GM23248 (cell line): ENCODE data around the gene PTPRD. TPM values are rescaled to one million over a fixed set of nuclear protein-coding genes. Genes with fewer than 3 reads are reported as not detected.

Experiments used
- DNase-seq: peaks from one replicate; pipeline ENCODE4 v3.0.0-alpha.2; 2015
- H2AFZ ChIP-seq: fragments of 200-600 bp; sonication (generic); 2 replicates; pipeline ENCODE4 v1.6.1; 2016; ENCODE audit warnings: antibody characterized with exemption
- H3F3A ChIP-seq: fragments of 200-600 bp; sonication (generic); 2 replicates; pipeline ENCODE4 v1.6.1; 2016; ENCODE audit warnings: mild to moderate bottlenecking, antibody characterized with exemption, mixed run types; ENCODE audit not compliant: insufficient read depth
- H3K27ac ChIP-seq: fragments of 200-600 bp; sonication (generic); 2 replicates; pipeline ENCODE4 v1.5.1; 2016; ENCODE audit warnings: mild to moderate bottlenecking
- H3K27me3 ChIP-seq: fragments of 200-600 bp; sonication (generic); replicated peaks from 2 replicates; pipeline ENCODE4 v1.6.1; 2016; ENCODE audit warnings: mild to moderate bottlenecking; ENCODE audit not compliant: insufficient read depth
- H3K36me3 ChIP-seq: fragments of 200-600 bp; sonication (generic); 2 replicates; pipeline ENCODE4 v1.6.1; 2016; ENCODE audit warnings: low read depth, mild to moderate bottlenecking
- H3K4me1 ChIP-seq: fragments of 200-600 bp; sonication (generic); 2 replicates; pipeline ENCODE4 v1.6.1; 2016; ENCODE audit warnings: mild to moderate bottlenecking; ENCODE audit not compliant: insufficient read depth
- H3K4me2 ChIP-seq: fragments of 200-600 bp; sonication (generic); one replicate; pipeline ENCODE4 v1.6.1; 2016; ENCODE audit warnings: mild to moderate bottlenecking; ENCODE audit not compliant: unreplicated experiment
- H3K4me3 ChIP-seq: fragments of 200-600 bp; sonication (generic); 2 replicates; pipeline ENCODE4 v1.5.1; 2016; ENCODE audit warnings: mild to moderate bottlenecking
- H3K79me2 ChIP-seq: fragments of 200-600 bp; sonication (generic); 2 replicates; pipeline ENCODE4 v1.6.1; 2016; ENCODE audit warnings: mild to moderate bottlenecking; ENCODE audit not compliant: insufficient read depth
- H3K9ac ChIP-seq: fragments of 200-600 bp; sonication (generic); 2 replicates; pipeline ENCODE4 v1.6.1; 2016; ENCODE audit warnings: mild to moderate bottlenecking
- H3K9me2 ChIP-seq: fragments of 200-600 bp; sonication (generic); 2 replicates; pipeline ENCODE4 v1.6.1; 2016; ENCODE audit warnings: mixed run types, mild to moderate bottlenecking, moderate library complexity; ENCODE audit not compliant: insufficient read depth
- H3K9me3 ChIP-seq: fragments of 200-600 bp; sonication (generic); one replicate; pipeline ENCODE4 v1.6.1; 2017; ENCODE audit warnings: low read depth
- H4K20me1 ChIP-seq: fragments of 200-600 bp; sonication (generic); 2 replicates; pipeline ENCODE4 v1.6.0; 2016; ENCODE audit not compliant: insufficient read depth
- EZH2 ChIP-seq: fragments of 200-600 bp; sonication (generic); IDR thresholded peaks from 2 replicates; pipeline ENCODE4 v1.6.1; 2018; ENCODE audit warnings: antibody characterized with exemption, mild to moderate bottlenecking; ENCODE audit not compliant: insufficient read depth, poor library complexity, severe bottlenecking
- EZH2phosphoT487 ChIP-seq: fragments of 200-600 bp; sonication (generic); IDR thresholded peaks from 2 replicates; pipeline ENCODE4 v1.6.1; 2018; ENCODE audit warnings: antibody characterized with exemption, moderate library complexity, mild to moderate bottlenecking, low read depth; ENCODE audit not compliant: insufficient read depth
- WGBS, 2 experiments: methylation state at CpG; one replicate each; pipeline ENCODE4 v1.1.6; 2015 to 2017; ENCODE audit warnings: low lambda C conversion rate in 2 of 2, low coverage in 1 of 2; ENCODE audit errors: missing lambda C conversion rate in 2 of 2; 5-methylcytosine and 5-hydroxymethylcytosine counted together
- in situ Hi-C: fragments of 300-500 bp; cut with MboI; formaldehyde crosslinking; loops from 2 replicates; pipeline ENCODE4 v1.15.0; 2020
- polyA plus RNA-seq: library from polyadenylated mRNA; unstranded; fragments of >200 nt; fragmentation: Nextera tagmentation; extraction: Ambion mirVana; gene quantifications from 2 replicates; pipeline ENCODE4 v1.2.1, GENCODE V29; 2016
- total RNA-seq: library from RNA; depleted of rRNA; stranded (reverse); fragments of >200 nt; shearing (Covaris generic); gene quantifications from 2 replicates; pipeline ENCODE4 v1.2.3, GENCODE V29; 2014

Gene PTPRD
- total and polyA plus RNA-seq, 2 experiments from 2014 or later = 0.05 TPM; not detected in 1

DNA sequence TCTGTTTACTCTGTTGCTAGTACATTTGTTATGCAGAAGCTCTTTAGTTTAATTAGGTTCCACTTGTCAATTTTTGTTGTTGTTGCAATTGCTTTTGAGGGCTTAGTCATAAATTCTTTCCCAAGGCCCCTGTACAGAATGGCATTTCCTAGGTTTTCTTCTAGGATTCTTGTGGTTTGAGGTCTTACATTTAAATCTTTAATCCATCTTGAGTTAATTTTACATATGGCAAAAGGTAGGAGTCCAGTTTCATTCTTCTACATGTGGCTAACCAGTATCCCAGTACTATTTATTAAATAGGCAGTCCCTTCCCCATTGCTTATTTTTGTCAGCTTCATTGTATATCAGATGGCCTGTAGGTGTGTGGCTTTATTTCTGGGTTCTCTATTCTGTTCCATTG is 792.4 kb downstream of the PTPRD start:
- TF ChIP-seq EZH2phosphoT487 (no peak), EZH2 (no peak)
- Histone ChIP-seq H2AFZ (no peak overlapping the region), H3K9me2 (no peaks in the 10 kb centered on the region), H3K4me2 (no peak overlapping the region), H3K4me1 (no peaks in the 10 kb centered on the region), H3K27me3 (no peaks in the 10 kb centered on the region), H3K27ac (no peak overlapping the region), H3K9me3 (no peaks in the 10 kb centered on the region), H3K9ac (no peak overlapping the region), H3K36me3 (no peaks in the 10 kb centered on the region), H3K4me3 (no peak overlapping the region), H3K79me2 (no peaks in the 10 kb centered on the region), H3F3A (no peaks in the 10 kb centered on the region), H4K20me1 (no peaks in the 10 kb centered on the region)
- DNase-seq = no peak
- in situ Hi-C loops = no loop called here

DNA sequence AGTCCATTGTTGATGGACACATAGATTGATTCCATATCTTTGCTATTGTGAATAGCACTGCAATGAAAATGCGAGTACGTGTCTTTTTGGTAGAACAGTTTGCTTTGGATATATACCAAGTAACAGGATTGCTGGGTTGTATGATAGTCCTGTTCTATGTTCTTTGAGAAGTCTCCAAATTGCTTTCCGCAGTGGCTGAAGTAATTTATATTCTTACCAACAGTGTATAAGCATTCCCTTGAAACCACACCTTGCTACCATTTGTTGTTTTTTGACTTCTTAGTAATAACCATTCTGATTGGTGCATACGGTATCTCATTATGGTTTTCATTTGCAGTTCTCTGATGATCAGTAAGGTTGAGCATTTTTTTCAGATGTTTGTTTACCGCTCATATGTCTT is 792.9 kb downstream of the PTPRD start:
- H3K4me2 ChIP-seq = no peak overlapping the region
- WGBS, 2 experiments = 53 to 66% methylated on average over 5 of the region's 5 CpGs
- H3F3A ChIP-seq = no peaks in the 10 kb centered on the region
- no peaks in the 10 kb centered on the region for H3K27me3 ChIP-seq
- H3K9me2 ChIP-seq = no peaks in the 10 kb centered on the region
- H3K4me3 ChIP-seq = no peak overlapping the region
- H2AFZ ChIP-seq = no peak overlapping the region
- DNase-seq = no peak
- no peak for TF ChIP-seq EZH2phosphoT487
- no peak for TF ChIP-seq EZH2
- no peak overlapping the region for H3K9ac ChIP-seq
- no peaks in the 10 kb centered on the region for H4K20me1 ChIP-seq
- no peaks in the 10 kb centered on the region for H3K79me2 ChIP-seq
- H3K27ac ChIP-seq = no peak overlapping the region
- no peaks in the 10 kb centered on the region for H3K9me3 ChIP-seq
- H3K36me3 ChIP-seq = no peaks in the 10 kb centered on the region
- in situ Hi-C loops = no loop called here
- no peaks in the 10 kb centered on the region for H3K4me1 ChIP-seq

DNA sequence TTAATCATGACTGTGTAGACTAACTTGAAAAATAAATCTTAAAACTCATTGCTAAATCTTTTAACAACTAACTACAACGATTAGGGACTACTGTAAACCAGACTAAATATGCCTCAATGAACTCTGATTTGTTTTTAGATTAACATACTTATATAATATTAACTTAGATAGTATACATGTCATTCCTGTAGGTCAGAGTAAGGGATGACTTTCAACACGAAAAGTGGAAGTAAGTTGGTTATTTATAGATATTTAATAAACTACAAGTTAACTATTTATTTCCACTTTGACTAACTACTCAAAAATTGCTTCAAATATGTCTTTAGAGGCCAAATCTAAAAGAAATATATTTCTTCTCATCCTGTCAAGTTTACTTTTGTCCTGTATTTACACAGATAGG is 795.6 kb downstream of the PTPRD start:
- Histone ChIP-seq H3K9me3 (no peaks in the 10 kb centered on the region), H3K27ac (no peak overlapping the region), H4K20me1 (no peaks in the 10 kb centered on the region), H2AFZ (no peak overlapping the region), H3K36me3 (no peaks in the 10 kb centered on the region), H3K4me3 (no peak overlapping the region), H3K9me2 (no peaks in the 10 kb centered on the region), H3K9ac (no peak overlapping the region), H3K4me2 (no peak overlapping the region), H3F3A (no peaks in the 10 kb centered on the region), H3K79me2 (no peaks in the 10 kb centered on the region), H3K4me1 (no peaks in the 10 kb centered on the region), H3K27me3 (no peaks in the 10 kb centered on the region)
- 5 to 7% methylated on average over 2 of the region's 2 CpGs for WGBS, 2 experiments
- DNase-seq = no peak
- in situ Hi-C loops = no loop called here
- TF ChIP-seq EZH2phosphoT487 (no peak), EZH2 (no peak)

DNA sequence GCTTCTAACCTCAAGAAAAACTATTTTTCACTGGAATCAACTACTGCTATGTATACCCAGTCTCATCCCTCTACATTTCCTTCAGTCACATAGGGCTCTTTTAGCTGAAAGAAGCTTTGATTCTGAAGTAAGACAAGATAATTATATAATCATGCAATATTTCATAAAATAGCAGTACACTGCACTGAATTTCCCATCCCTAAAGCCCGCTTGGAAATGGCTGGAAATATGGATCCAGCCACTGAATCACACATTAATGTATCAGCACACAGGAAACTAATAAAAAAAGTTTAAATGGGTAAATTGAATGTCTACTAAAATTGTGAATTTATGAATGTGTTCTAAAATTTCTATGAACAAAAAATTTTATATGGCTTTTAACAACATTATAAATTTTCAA is 808.7 kb downstream of the PTPRD start:
- in situ Hi-C loops = no loop called here
- no peaks in the 10 kb centered on the region for H3K27me3 ChIP-seq
- H3K4me2 ChIP-seq = no peak overlapping the region
- no peak overlapping the region for H3K27ac ChIP-seq
- H3F3A ChIP-seq = no peaks in the 10 kb centered on the region
- H3K79me2 ChIP-seq = no peaks in the 10 kb centered on the region
- no peaks in the 10 kb centered on the region for H3K9me3 ChIP-seq
- H3K9ac ChIP-seq = no peak overlapping the region
- no peaks in the 10 kb centered on the region for H3K9me2 ChIP-seq
- H3K4me3 ChIP-seq = no peak overlapping the region
- WGBS, 2 experiments = 5 to 14% methylated on average over 1 of the region's 1 CpG
- H3K36me3 ChIP-seq = no peaks in the 10 kb centered on the region
- no peaks in the 10 kb centered on the region for H3K4me1 ChIP-seq
- no peaks in the 10 kb centered on the region for H4K20me1 ChIP-seq
- no peak for TF ChIP-seq EZH2phosphoT487
- TF ChIP-seq EZH2 = no peak
- no peak overlapping the region for H2AFZ ChIP-seq
- DNase-seq = no peak

DNA sequence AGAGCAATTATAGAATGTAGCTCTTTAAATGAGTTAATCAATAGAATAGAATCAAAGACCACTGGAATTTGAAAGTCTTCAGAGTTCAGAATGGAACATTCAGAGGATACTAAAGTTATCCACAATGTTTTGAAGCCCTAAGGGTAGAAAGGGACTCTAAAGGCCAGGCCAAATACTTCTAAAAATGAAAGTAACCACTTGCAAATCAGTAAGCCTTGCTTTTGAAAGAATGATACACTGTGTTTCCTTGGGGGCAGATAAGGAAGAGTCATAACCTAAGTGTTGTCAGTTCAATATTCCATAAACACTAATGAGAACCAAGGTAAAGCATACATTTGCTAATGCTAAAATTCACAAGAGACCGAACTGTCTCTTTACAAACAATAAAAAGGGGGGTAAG is 813.5 kb downstream of the PTPRD start:
- H3K9ac ChIP-seq = no peak overlapping the region
- no peaks in the 10 kb centered on the region for H3K9me3 ChIP-seq
- no peak overlapping the region for H3K4me2 ChIP-seq
- H3K9me2 ChIP-seq = no peaks in the 10 kb centered on the region
- in situ Hi-C loops = no loop called here
- H3K27ac ChIP-seq = no peak overlapping the region
- no peaks in the 10 kb centered on the region for H3K27me3 ChIP-seq
- no peaks in the 10 kb centered on the region for H3K4me1 ChIP-seq
- H3K36me3 ChIP-seq = no peaks in the 10 kb centered on the region
- no peak overlapping the region for H3K4me3 ChIP-seq
- WGBS, 2 experiments = 7 to 8% methylated on average over 1 of the region's 1 CpG
- TF ChIP-seq EZH2phosphoT487 (no peak), EZH2 (no peak)
- no peaks in the 10 kb centered on the region for H3F3A ChIP-seq
- no peaks in the 10 kb centered on the region for H4K20me1 ChIP-seq
- no peak overlapping the region for H2AFZ ChIP-seq
- H3K79me2 ChIP-seq = no peaks in the 10 kb centered on the region
- no peak for DNase-seq
